ENCODE measurements around the gene TMED7.

TMED7 gene

DNA sequence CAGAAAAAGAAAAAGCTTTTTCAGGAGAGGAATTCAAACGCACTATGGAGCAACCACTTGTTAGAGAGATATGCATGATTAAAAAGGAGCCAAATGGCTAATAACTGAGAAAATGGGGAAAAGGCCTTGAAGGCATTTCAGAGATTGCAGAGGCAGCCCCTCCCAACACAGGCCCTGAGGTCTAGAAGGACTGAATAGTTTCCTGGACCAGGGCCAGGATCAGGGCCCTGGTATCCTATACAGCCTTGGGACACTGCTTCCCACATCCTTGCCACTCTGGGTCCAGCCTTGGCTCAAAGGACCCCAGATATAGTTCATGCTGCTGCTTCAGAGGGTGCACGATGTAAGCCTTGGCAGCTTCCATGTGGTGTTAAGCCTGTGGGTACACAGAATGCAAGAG lies 60.6 kb downstream of the TMED7 start:
- no peak overlapping the region for H3K9ac ChIP-seq (ENCODE audit: low read length)
- H3K4me1 ChIP-seq (ENCODE audit: control insufficient read depth, insufficient read depth, low read length), result no peaks in the 10 kb centered on the region
- H3K9me3 ChIP-seq (ENCODE audit: control insufficient read depth, insufficient read depth, low read depth, low read length), result no peaks in the 10 kb centered on the region; the same call in 1 of the 2 replicates
- H3K27ac ChIP-seq (ENCODE audit: low read depth, low read length), result no peak overlapping the region
- no peaks in the 10 kb centered on the region for H3K36me3 ChIP-seq (ENCODE audit: control insufficient read depth, insufficient read depth, low read length)
- H3K27me3 ChIP-seq (ENCODE audit: control insufficient read depth, insufficient read depth, low read length), result no peaks in the 10 kb centered on the region
- no peak overlapping the region for H3K4me3 ChIP-seq (ENCODE audit: low read depth, low read length)

All from HUES6 (cell line).